Adipose tissue (tissue), 3 donors: ENCODE results near the gene ZNF609. TPM values are rescaled to one million over a fixed set of nuclear protein-coding genes. Genes with fewer than 3 reads are reported as not detected.
"Not testable (repeated sequence)": the region's sequence is repeated elsewhere in the genome, so short reads cannot be mapped to it uniquely, and the experiment has no call there.

ENCODE experiments used
- H3K27ac ChIP-seq: one replicate; pipeline ENCODE4 v1.5.1; 2013; ENCODE audit warnings: low read depth, low read length
- WGBS, 3 donors: extraction: QIAGEN DNeasy Blood & Tissue Kit; methylation state at CpG; one replicate each; pipeline ENCODE4 v1.1.7; 2013; 5-methylcytosine and 5-hydroxymethylcytosine counted together
- polyA plus RNA-seq, 3 donors: library from polyadenylated mRNA; stranded (reverse); fragments of 200-250 nt; gene quantifications; one replicate each; pipeline ENCODE4 v1.2.3, GENCODE V29; 2013
- donor health status: healthy with polysubstance abuse.
- donor health status: Bipolar disorder and iron deficiency.
- donor health status: healthy.

ZNF609 gene
- polyA plus RNA-seq, 3 donors: 3.5 to 9.8 (median 7.9) TPM

GRCh38 chr15:64560998-64561397, 100.6 kb downstream of the ZNF609 start:
- no peak overlapping the region for H3K27ac ChIP-seq
- 59 to 65% (median 60%) methylated on average over 2 of the region's 2 CpGs for WGBS, 3 donors

GRCh38 chr15:64562003-64562640, 101.7 kb downstream of the ZNF609 start:
- WGBS, 3 donors: 91 to 100% (median 96%) methylated on average over 1 of the region's 1 CpG
- H3K27ac ChIP-seq: no peak overlapping the region

GRCh38 chr15:64566102-64566501, 105.7 kb downstream of the ZNF609 start:
- H3K27ac ChIP-seq: no peak overlapping the region
- WGBS, 3 donors: 81 to 91% (median 86%) methylated on average over 2 of the region's 2 CpGs

- H3K27ac ChIP-seq: no peak overlapping the region
- WGBS, 3 donors: 90 to 92% (median 91%) methylated on average over 11 of the region's 11 CpGs
Observed at GRCh38 chr15:64566629-64567427, 106.5 kb downstream of the ZNF609 start.

- H3K27ac ChIP-seq: no peak overlapping the region
Observed at GRCh38 chr15:64568765-64569164, 108.4 kb downstream of the ZNF609 start.

GRCh38 chr15:64571857-64572291, 111.5 kb downstream of the ZNF609 start:
- WGBS, 3 donors: 37 to 48% (median 46%) methylated on average over 4 of the region's 4 CpGs
- H3K27ac ChIP-seq: peak overlapping the region; percentile 38

- 87 to 92% (median 92%) methylated on average over 6 of the region's 6 CpGs for WGBS, 3 donors
- H3K27ac ChIP-seq: no peak overlapping the region
Observed at GRCh38 chr15:64572856-64573255, 112.5 kb downstream of the ZNF609 start.

- 27 to 67% (median 40%) methylated on average over 1 of the region's 1 CpG for WGBS, 3 donors
- no peak overlapping the region for H3K27ac ChIP-seq
Observed at GRCh38 chr15:64574301-64575017, 114.1 kb downstream of the ZNF609 start.

GRCh38 chr15:64580696-64581407, 120.5 kb downstream of the ZNF609 start:
- 91 to 93% (median 93%) methylated on average over 9 of the region's 9 CpGs for WGBS, 3 donors
- H3K27ac ChIP-seq: no peak overlapping the region

- WGBS, 3 donors: 74 to 93% (median 89%) methylated on average over 2 of the region's 2 CpGs
- no peak overlapping the region for H3K27ac ChIP-seq
Observed at GRCh38 chr15:64581408-64581761, 121.0 kb downstream of the ZNF609 start.

- 85 to 100% (median 85%) methylated on average over 3 of the region's 3 CpGs for WGBS, 3 donors
- H3K27ac ChIP-seq: no peak overlapping the region
Observed at GRCh38 chr15:64582202-64582601, 121.8 kb downstream of the ZNF609 start.

GRCh38 chr15:64583519-64583918, 123.1 kb downstream of the ZNF609 start:
- WGBS, 3 donors: 82 to 86% (median 83%) methylated on average over 4 of the region's 4 CpGs
- H3K27ac ChIP-seq: no peak overlapping the region

GRCh38 chr15:64583983-64584382, 123.6 kb downstream of the ZNF609 start:
- no peak overlapping the region for H3K27ac ChIP-seq
- 89 to 96% (median 92%) methylated on average over 3 of the region's 3 CpGs for WGBS, 3 donors

GRCh38 chr15:64586259-64586870, 126.0 kb downstream of the ZNF609 start:
- no peak overlapping the region for H3K27ac ChIP-seq
- WGBS, 3 donors: 81 to 89% (median 88%) methylated on average over 12 of the region's 12 CpGs

GRCh38 chr15:64586984-64587383, 126.6 kb downstream of the ZNF609 start:
- 72 to 90% (median 86%) methylated on average over 4 of the region's 4 CpGs for WGBS, 3 donors

GRCh38 chr15:64589435-64590084, 129.2 kb downstream of the ZNF609 start:
- 44 to 66% (median 56%) methylated on average over 3 of the region's 3 CpGs for WGBS, 3 donors
- no peak overlapping the region for H3K27ac ChIP-seq

More at GRCh38 chr15:64586984-64587383, 126.6 kb downstream of the ZNF609 start:
- no peak overlapping the region for H3K27ac ChIP-seq

- not testable (repeated sequence) for H3K27ac ChIP-seq
- WGBS, 3 donors: 96 to 98% (median 97%) methylated on average over 18 of the region's 18 CpGs
Observed at GRCh38 chr15:64592845-64593244, 132.5 kb downstream of the ZNF609 start.
